Measurements from ENCODE around the gene CYP1A1. TPM values are rescaled to one million over a fixed set of nuclear protein-coding genes. Genes with fewer than 3 reads are reported as not detected.

CYP1A1 gene
- total and polyA plus RNA-seq, 2 of the 13 experiments (the other 11 are each of a cell fraction or from before 2014, with no cell fraction given): 7.9 to 8.0 TPM

GRCh38 chr15:74725225-74725774 is at the start of gene CYP1A1 (continued):
- TF ChIP-seq HBP1 (CRISPR knock-in tag; IDR thresholded peaks at IDR 0.05; ENCODE audit: low read depth) (0 out of 2 replicates have a peak, but pooled peaks have one; percentile 5), FOSL2 (CRISPR knock-in tag; IDR thresholded peaks at IDR 0.05) (no peak), RFX5 (IDR thresholded peaks at IDR 0.05; ENCODE audit: low read depth, low read length) (no peak), ZNF761 (CRISPR knock-in tag; conservative IDR thresholded peaks at IDR 0.05) (no peak), ZMYM3 (CRISPR knock-in tag; IDR thresholded peaks at IDR 0.05) (no peak)

- Histone ChIP-seq H3K4me1 (ENCODE audit: insufficient read depth, low read length) (peaks cover 82% of the 10 kb centered on the region), H4K20me1 (ENCODE audit: insufficient read depth, low read length) (no peaks in the 10 kb centered on the region), H3K4me3 (replicated peaks in 1 of 3; ENCODE audit: insufficient read depth in 1 of 3, low read depth in 2 of 3, low read length in 3 of 3) (peak overlapping the region in 1 of 3 experiments; percentile 44; a peak in 1 of 6 replicates), H3K9me3 (ENCODE audit: low read length) (no peaks in the 10 kb centered on the region), H3K27ac (ENCODE audit: extremely low read length, insufficient read depth, low read length) (no peak overlapping the region), H3K36me3 (replicated peaks in 1 of 2; ENCODE audit: control insufficient read depth in 1 of 2, insufficient read depth in 2 of 2, low read length in 2 of 2) (no peaks in the 10 kb centered on the region), H3K27me3 (ENCODE audit: control insufficient read depth in 1 of 2, insufficient read depth in 2 of 2, low read length in 2 of 2) (no peaks in the 10 kb centered on the region), H3K4me2 (ENCODE audit: low read depth, low read length) (peak overlapping the region; percentile 63), H2AFZ (ENCODE audit: low read length) (peak overlapping the region; percentile 61), H3K9ac (ENCODE audit: insufficient read depth, low read depth, low read length) (peak overlapping the region; percentile 13; the same call in 1 of the 2 replicates), H3K79me2 (ENCODE audit: insufficient read depth, low read length) (no peaks in the 10 kb centered on the region)
- 0 out of 3 replicates have a peak, but pooled peaks have one; percentile 3 for ATAC-seq
- peak; percentile 52 for DNase-seq (ENCODE audit: low spot score)
- BruUV-seq (replicated peaks): no TSS peak
- in situ Hi-C loops (cut with HindIII; ENCODE audit: extremely low pct_ligation_motif_present, low pct_unique_long_range_greater_than_20kb): loop anchor here (10.0 kb wide), 1 partner anchor 181 kb away; the partner anchor contains the start of gene RPP25
- peak; percentile 75 for FAIRE-seq
- ChIA-PET CTCF (ENCODE audit: low intra/inter-chr PET ratio, low total read pairs) (interaction anchor here (1.4 to 5.8 kb wide), 2 partner anchors 14 to 26 kb away, joined by 3 to 56 read pairs; no protein-coding TSS in a partner anchor), POLR2A (interaction anchor here (0.8 kb wide), 1 partner anchor 183 kb away, joined by 3 read pairs; no protein-coding TSS in a partner anchor)
- 0% methylated on average over 5 of the region's 5 CpGs for WGBS (ENCODE audit: low lambda C conversion rate)
- intact Hi-C loops (cut with micrococcal nuclease; ENCODE audit: unreplicated experiment): no loop called here
- peak; percentile 88 for TF ChIP-seq CEBPG (CRISPR knock-in tag; IDR thresholded peaks at IDR 0.05)
- peak; percentile 10 for TF ChIP-seq ZEB1 (IDR thresholded peaks at IDR 0.05; ENCODE audit: insufficient replicate concordance, low read depth)
- no peak for TF ChIP-seq LCORL (IDR thresholded peaks at IDR 0.05)
- TF ChIP-seq LCORL (CRISPR knock-in tag; IDR thresholded peaks at IDR 0.05): 0 out of 2 replicates have a peak, but pooled peaks have one; percentile 24
- peak; percentile 26 for TF ChIP-seq TEAD3 (CRISPR knock-in tag; optimal IDR thresholded peaks at IDR 0.05; ENCODE audit: borderline replicate concordance)
- no peak for TF ChIP-seq ZNF512B (CRISPR knock-in tag; IDR thresholded peaks at IDR 0.05; ENCODE audit: borderline replicate concordance)
- peak; percentile 46; the same call in 1 of the 2 replicates for TF ChIP-seq TBX2 (CRISPR knock-in tag; IDR thresholded peaks at IDR 0.05; ENCODE audit: borderline replicate concordance)
- no peak for TF ChIP-seq GLMP (CRISPR knock-in tag; IDR thresholded peaks at IDR 0.05; ENCODE audit: borderline replicate concordance)
- TF ChIP-seq HDAC2 (CRISPR knock-in tag; IDR thresholded peaks at IDR 0.05): peak; percentile 19; the same call in 1 of the 2 replicates
- 0 out of 2 replicates have a peak, but pooled peaks have one; percentile 25 for TF ChIP-seq ZMYM3 (CRISPR knock-in tag; IDR thresholded peaks at IDR 0.05)
- no peak for TF ChIP-seq MED13 (CRISPR knock-in tag; IDR thresholded peaks at IDR 0.05)
- TF ChIP-seq IKZF5 (CRISPR knock-in tag; IDR thresholded peaks at IDR 0.05): no peak
Observed at GRCh38 chr15:74773731-74774252, 48.5 kb upstream of the CYP1A1 start.
